HG02885 (cell line): ENCODE data around the gene TPCN2.

ENCODE experiments used
- ATAC-seq: cut with Tn5 transposase; IDR thresholded peaks from one replicate; pipeline ENCODE4 v1.9.1; 2021; ENCODE audit warnings: mild to moderate bottlenecking; ENCODE audit not compliant: unreplicated experiment, poor library complexity

TPCN2 gene

GRCh38 chr11:69009441-69010211 lies 39.1 kb upstream of the TPCN2 start:
- ATAC-seq: no peak

GRCh38 chr11:69010361-69010891 lies 38.3 kb upstream of the TPCN2 start:
- ATAC-seq: no peak

- ATAC-seq: no peak
These were observed 37.6 kb upstream of the TPCN2 start for GRCh38 chr11:69010964-69011623.

- ATAC-seq: no peak
These were observed 37.1 kb upstream of the TPCN2 start for GRCh38 chr11:69011624-69012091.

GRCh38 chr11:69012092-69013008 lies 36.4 kb upstream of the TPCN2 start:
- no peak for ATAC-seq

GRCh38 chr11:69013009-69013951 lies 35.5 kb upstream of the TPCN2 start, which contains the start of gene MRGPRF:
MRGPRF (minus strand) TSS chr11:69013246; CDS start chr11:69009901, 3,345 bp downstream.
- no peak for ATAC-seq

GRCh38 chr11:69014084-69014851 lies 34.5 kb upstream of the TPCN2 start:
- ATAC-seq: no peak

- ATAC-seq: no peak
These were observed 33.7 kb upstream of the TPCN2 start for GRCh38 chr11:69014898-69015549.

GRCh38 chr11:69017951-69018350 lies 30.8 kb upstream of the TPCN2 start:
- no peak for ATAC-seq

GRCh38 chr11:69018924-69019323 lies 29.8 kb upstream of the TPCN2 start:
- ATAC-seq: no peak

- ATAC-seq: no peak
These were observed 26.5 kb upstream of the TPCN2 start for GRCh38 chr11:69022260-69022659.

GRCh38 chr11:69024509-69024908 lies 24.2 kb upstream of the TPCN2 start:
- no peak for ATAC-seq

- no peak for ATAC-seq
These were observed 20.9 kb upstream of the TPCN2 start for GRCh38 chr11:69027704-69028372.

GRCh38 chr11:69030301-69030700 lies 18.4 kb upstream of the TPCN2 start:
- ATAC-seq: no peak

- no peak for ATAC-seq
These were observed 15.9 kb upstream of the TPCN2 start for GRCh38 chr11:69032833-69033232.

- ATAC-seq: no peak
These were observed 15.3 kb upstream of the TPCN2 start for GRCh38 chr11:69033431-69033830.

- no peak for ATAC-seq
These were observed 14.4 kb upstream of the TPCN2 start for GRCh38 chr11:69034123-69034867.
